HFFc6 (cell line): ENCODE measurements around the gene SERTAD2. TPM values are rescaled to one million over a fixed set of nuclear protein-coding genes. Genes with fewer than 3 reads are reported as not detected.

ENCODE experiments used
- DNase-seq: peaks from one replicate; pipeline ENCODE4 v3.0.0-alpha.2; 2018
- H3K27ac Mint-ChIP-seq: 2 replicates; pipeline ENCODE4 v1.8.0; 2020; ENCODE audit warnings: mild to moderate bottlenecking, mixed read lengths
- H3K27me3 Mint-ChIP-seq: 2 replicates; pipeline ENCODE4 v1.8.0; 2021; ENCODE audit warnings: mild to moderate bottlenecking, moderate library complexity, mixed read lengths; ENCODE audit not compliant: insufficient read depth
- H3K36me3 Mint-ChIP-seq: 2 replicates; pipeline ENCODE4 v1.8.0; 2021; ENCODE audit warnings: low read depth, mixed read lengths
- H3K4me1 Mint-ChIP-seq: 2 replicates; pipeline ENCODE4 v1.8.0; 2020; ENCODE audit warnings: low read depth, mixed read lengths
- H3K4me3 Mint-ChIP-seq: 2 replicates; pipeline ENCODE4 v1.8.0; 2020; ENCODE audit warnings: mild to moderate bottlenecking, moderate library complexity, mixed read lengths
- H3K9me3 Mint-ChIP-seq: 2 replicates; pipeline ENCODE4 v1.8.0; 2020; ENCODE audit warnings: mild to moderate bottlenecking, mixed read lengths
- total RNA-seq, 6 experiments: library from RNA; stranded (reverse); fragmentation: NEBNext Ultra II Directional; extraction: Animal tissue kit (Norgen Biotek cat#: 25700); gene quantifications; 2 replicates in 1 of 6; 3 replicates in 5 of 6; pipeline ENCODE4 v1.2.3, GENCODE V29; 2021
- TF ChIP-seq, protein P1 (sequence below): fragments of 200-600 bp; sonication (generic); IDR thresholded peaks from 2 replicates; pipeline ENCODE4 v1.5.0; 2021; ENCODE audit warnings: antibody characterized with exemption, mild to moderate bottlenecking

SERTAD2 gene
- total RNA-seq, 6 experiments from 2014 or later, result 22.2 to 33.9 (median 29.1) TPM

DNA sequence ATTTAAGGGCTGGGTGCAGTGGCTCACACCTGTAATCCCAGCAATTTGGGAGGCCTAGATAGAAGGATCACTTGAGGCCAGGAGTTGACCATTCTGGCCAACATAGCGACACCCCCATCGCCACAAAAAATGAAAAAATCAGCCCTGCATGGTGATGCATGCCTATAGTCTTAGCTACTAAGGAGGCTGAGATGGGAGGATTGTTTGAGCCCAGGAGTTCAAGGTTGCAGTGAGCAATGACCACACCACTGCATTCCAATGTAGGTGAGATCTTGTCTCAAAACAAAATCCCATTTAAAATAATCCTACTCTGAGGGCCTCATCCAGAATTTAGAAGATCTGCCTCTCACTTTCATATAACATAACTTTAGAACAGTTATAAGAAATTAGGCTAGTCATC is 2.7 kb upstream of the SERTAD2 start:
- Mint-ChIP-seq H3K27me3 (no peaks in the 10 kb centered on the region), H3K36me3 (no peaks in the 10 kb centered on the region), H3K4me3 (no peak overlapping the region), H3K9me3 (no peaks in the 10 kb centered on the region), H3K27ac (no peak overlapping the region), H3K4me1 (peaks cover 35% of the 10 kb centered on the region)
- TF ChIP-seq, protein P1, sequence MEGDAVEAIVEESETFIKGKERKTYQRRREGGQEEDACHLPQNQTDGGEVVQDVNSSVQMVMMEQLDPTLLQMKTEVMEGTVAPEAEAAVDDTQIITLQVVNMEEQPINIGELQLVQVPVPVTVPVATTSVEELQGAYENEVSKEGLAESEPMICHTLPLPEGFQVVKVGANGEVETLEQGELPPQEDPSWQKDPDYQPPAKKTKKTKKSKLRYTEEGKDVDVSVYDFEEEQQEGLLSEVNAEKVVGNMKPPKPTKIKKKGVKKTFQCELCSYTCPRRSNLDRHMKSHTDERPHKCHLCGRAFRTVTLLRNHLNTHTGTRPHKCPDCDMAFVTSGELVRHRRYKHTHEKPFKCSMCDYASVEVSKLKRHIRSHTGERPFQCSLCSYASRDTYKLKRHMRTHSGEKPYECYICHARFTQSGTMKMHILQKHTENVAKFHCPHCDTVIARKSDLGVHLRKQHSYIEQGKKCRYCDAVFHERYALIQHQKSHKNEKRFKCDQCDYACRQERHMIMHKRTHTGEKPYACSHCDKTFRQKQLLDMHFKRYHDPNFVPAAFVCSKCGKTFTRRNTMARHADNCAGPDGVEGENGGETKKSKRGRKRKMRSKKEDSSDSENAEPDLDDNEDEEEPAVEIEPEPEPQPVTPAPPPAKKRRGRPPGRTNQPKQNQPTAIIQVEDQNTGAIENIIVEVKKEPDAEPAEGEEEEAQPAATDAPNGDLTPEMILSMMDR, result no peak
- no peak for DNase-seq

DNA sequence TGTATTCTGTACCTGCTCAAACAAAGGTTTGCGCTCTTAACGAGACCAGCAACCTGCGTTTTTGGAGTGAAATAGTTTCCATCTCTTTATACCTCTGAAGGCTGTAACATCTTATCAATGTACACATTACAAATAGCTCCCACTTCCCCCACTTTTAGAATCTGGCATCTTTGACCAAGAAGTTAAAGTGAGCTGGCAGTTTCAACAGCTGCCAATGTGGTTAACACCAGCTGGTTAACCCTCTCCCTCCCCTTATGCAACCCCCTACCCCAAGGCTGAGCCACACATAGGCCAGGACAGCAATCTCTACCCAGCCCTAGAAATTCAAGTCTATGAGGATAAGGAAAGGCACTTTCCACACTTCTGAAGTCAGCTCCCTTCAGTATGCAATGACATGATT is 2.2 kb upstream of the SERTAD2 start:
- Mint-ChIP-seq H3K36me3 (no peaks in the 10 kb centered on the region), H3K4me1 (peaks cover 40% of the 10 kb centered on the region), H3K9me3 (no peaks in the 10 kb centered on the region), H3K4me3 (no peak overlapping the region), H3K27me3 (no peaks in the 10 kb centered on the region), H3K27ac (no peak overlapping the region)
- no peak for DNase-seq
- TF ChIP-seq, protein P1, result no peak

DNA sequence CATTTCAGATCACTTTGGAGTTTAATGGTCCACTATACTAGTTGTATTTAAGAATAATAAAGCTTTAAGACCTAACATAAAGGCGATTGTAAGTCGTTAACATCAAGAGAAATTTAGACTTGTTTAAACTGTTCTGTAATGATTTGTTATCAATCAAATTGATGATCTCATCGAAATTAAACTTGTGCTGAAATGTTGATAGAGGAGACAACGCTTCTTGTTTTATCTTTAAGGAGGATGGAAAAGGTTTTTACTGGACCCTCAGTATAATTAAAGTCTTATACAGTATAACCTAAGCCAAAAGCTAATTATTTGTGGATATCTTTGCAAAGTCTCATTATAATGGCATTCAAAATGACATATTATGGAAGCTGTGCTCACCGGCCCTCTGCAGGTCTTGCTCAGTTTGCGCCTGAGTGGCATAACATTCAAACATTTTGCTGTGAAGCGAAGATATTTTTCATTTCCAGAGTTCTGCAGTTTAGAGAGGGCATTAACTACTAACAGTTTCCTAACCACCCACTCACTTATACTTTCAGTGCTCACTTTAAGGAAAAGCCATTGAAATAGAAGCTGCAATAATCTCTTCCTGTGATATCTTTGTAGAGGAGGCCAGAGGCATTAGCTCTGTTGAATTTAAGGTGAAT is 1.4 kb upstream of the SERTAD2 start:
- peak overlapping the region; percentile 88 for H3K4me3 Mint-ChIP-seq
- H3K27ac Mint-ChIP-seq, result peak overlapping the region; percentile 87
- peaks cover 47% of the 10 kb centered on the region for H3K4me1 Mint-ChIP-seq
- TF ChIP-seq, protein P1, result peak; percentile 57
- no peaks in the 10 kb centered on the region for H3K36me3 Mint-ChIP-seq
- no peaks in the 10 kb centered on the region for H3K27me3 Mint-ChIP-seq
- H3K9me3 Mint-ChIP-seq, result no peaks in the 10 kb centered on the region
- DNase-seq, result peak; percentile 51

DNA sequence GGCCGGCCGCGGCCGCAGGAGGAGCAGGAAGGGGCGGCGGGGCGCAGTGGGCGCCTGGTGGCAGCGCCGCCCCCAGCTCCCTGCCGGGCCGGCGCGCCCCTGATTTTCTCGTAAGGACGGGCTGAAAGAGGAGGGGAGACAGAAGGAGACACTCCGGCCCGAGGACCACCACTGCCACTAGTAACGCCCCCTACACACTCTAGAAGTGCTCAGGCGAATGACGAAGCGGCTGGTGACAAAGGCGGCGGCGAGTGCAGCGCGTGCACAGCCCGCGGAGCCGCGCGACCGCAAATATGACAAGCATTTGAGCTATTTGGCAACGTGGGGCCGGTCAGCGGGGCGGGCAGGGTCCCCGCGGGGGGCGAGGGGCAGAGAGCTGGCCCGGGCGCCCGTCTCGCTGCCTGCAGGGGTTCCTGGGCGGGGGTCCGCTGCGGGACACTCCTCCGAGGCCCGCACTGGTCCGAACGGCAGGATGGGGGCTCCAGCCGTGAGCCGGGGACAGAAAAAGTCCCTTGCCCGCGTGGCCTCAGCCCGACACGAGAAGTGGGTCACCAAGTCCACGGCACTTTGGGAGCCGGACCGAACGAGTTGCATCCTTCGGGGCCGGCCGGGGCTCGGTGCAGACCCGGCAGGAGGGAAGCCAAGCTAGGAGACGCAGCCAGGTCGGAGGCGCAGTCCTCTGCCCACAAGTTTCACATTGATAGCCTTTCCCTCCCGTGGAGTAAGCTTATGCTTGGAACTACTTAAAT is 524 bp upstream of the SERTAD2 start:
- no peaks in the 10 kb centered on the region for H3K27me3 Mint-ChIP-seq
- H3K36me3 Mint-ChIP-seq, result no peaks in the 10 kb centered on the region
- peak overlapping the region; percentile 87 for H3K27ac Mint-ChIP-seq
- peak; percentile 84 for DNase-seq
- peaks cover 56% of the 10 kb centered on the region for H3K4me1 Mint-ChIP-seq
- peak overlapping the region; percentile 88 for H3K4me3 Mint-ChIP-seq
- TF ChIP-seq, protein P1, result 0 out of 2 replicates have a peak, but pooled peaks have one; percentile 5
- no peaks in the 10 kb centered on the region for H3K9me3 Mint-ChIP-seq

DNA sequence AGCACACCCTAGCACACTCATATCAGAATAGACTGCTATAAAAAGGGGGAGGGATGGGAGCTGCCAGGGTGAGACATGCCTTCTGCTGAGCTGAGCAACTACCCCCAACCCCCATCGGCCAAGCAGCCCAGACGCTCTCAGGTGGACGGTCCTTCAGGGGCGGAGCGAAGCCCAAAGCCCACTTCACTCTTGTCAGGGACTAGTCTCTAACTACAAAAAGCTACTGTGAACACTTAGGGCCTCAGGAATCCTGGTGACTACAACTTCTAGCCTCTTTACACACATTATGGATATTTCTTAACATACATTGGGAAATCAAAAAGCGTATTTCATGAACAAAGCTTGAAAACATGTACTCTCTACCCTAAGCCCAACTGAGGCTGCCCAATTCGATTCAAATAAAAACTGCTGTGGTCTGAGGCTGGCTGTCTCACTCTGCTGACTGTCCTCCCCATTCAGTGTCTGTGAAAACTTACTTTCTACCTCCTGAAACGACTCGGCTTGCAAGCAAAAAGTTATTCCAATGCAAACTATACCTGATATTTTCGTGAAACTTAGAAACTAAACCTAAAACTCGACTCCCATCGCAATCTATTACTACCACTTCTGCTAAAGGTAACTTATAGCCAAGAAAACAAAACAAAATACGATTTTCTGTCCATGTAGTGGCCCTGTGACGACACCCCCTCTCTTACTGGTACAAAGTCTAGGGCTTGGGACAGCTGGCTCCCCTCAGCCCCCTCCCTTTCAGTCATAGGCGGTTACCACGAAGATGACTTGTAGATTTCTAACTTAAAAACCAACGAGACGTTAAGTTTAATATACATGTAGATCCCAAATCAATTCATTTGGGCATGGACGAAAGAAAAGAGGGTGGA is 1.2 kb downstream of the SERTAD2 start:
- H3K4me1 Mint-ChIP-seq, result peaks cover 72% of the 10 kb centered on the region
- H3K36me3 Mint-ChIP-seq, result no peaks in the 10 kb centered on the region
- no peaks in the 10 kb centered on the region; the same call in 1 of the 2 replicates for H3K27me3 Mint-ChIP-seq
- peak; percentile 40 for DNase-seq
- peak overlapping the region; percentile 88 for H3K27ac Mint-ChIP-seq
- peak overlapping the region; percentile 92 for H3K4me3 Mint-ChIP-seq
- no peaks in the 10 kb centered on the region for H3K9me3 Mint-ChIP-seq
- TF ChIP-seq, protein P1, result no peak
